HepG2 (cell line): ENCODE results near the gene WIPF2. TPM values are rescaled to one million over a fixed set of nuclear protein-coding genes. Genes with fewer than 3 reads are reported as not detected.

Experiments used
- ATAC-seq: fragments of 200-7000 bp; cut with Tn5 transposase; 3 replicates; pipeline ENCODE4 v1.9.1; 2020; ENCODE audit warnings: mild to moderate bottlenecking, moderate library complexity
- BruUV-seq: library from RNA; stranded (reverse); fragments of 400-500 nt; replicated peaks from 2 replicates; lab custom pipeline; 2021; lab: Mats Ljungman, UMichigan
- CTCF ChIA-PET: fragments of 300-600 bp; formaldehyde crosslinking; extraction: SDS; loops from one replicate; lab custom pipeline; 2021; ENCODE audit warnings: low total read pairs, inconsistent platforms, low intra/inter-chr PET ratio; lab: Yijun Ruan, JAX
- POLR2A ChIA-PET: fragments of 350-600 bp; sonication (Branson Sonifier 250); formaldehyde crosslinking; loops from one replicate; lab custom pipeline; 2020; ENCODE audit warnings: antibody characterized with exemption, inconsistent platforms; lab: Yijun Ruan, JAX
- DNase-seq: peaks from one replicate; pipeline ENCODE4 v3.0.0-alpha.2; 2015; ENCODE audit warnings: low spot score
- FAIRE-seq: peaks from 3 replicates; lab custom pipeline; 2011; peaks lifted over from hg19 to GRCh38; lab: Jason Lieb, UNC
- H2AFZ ChIP-seq: one replicate; pipeline ENCODE4 v1.6.1; 2011; ENCODE audit warnings: low read length, inconsistent platforms
- H3K27ac ChIP-seq: fragments of 300-600 bp; 3 replicates; pipeline ENCODE4 v1.8.0; 2011; ENCODE audit warnings: mixed run types, mild to moderate bottlenecking, mixed read lengths, low read length, inconsistent platforms; ENCODE audit not compliant: insufficient read depth; ENCODE audit errors: extremely low read length
- H3K27me3 ChIP-seq, 2 experiments: fragments of 200-600 bp in 1 of 2; 2 replicates in 1 of 2; 3 replicates in 1 of 2; pipeline versions ENCODE4 v1.6.0 to v1.8.0; 2011; ENCODE audit warnings: low read length in 2 of 2, mild to moderate bottlenecking in 2 of 2, moderate library complexity in 2 of 2, inconsistent platforms in 1 of 2; ENCODE audit not compliant: insufficient read depth in 2 of 2, control insufficient read depth in 1 of 2
- H3K36me3 ChIP-seq, 2 experiments: fragments of 200-600 bp in 1 of 2; replicated peaks in 1 of 2; 2 replicates in 1 of 2; 3 replicates in 1 of 2; pipeline versions ENCODE4 v1.5.1 to v1.8.0; 2011; ENCODE audit warnings: low read length in 2 of 2, inconsistent platforms in 1 of 2; ENCODE audit not compliant: insufficient read depth in 2 of 2, control insufficient read depth in 1 of 2
- H3K4me1 ChIP-seq: 2 replicates; pipeline ENCODE4 v1.5.1; 2012; ENCODE audit warnings: low read length, inconsistent platforms; ENCODE audit not compliant: insufficient read depth
- H3K4me2 ChIP-seq: 2 replicates; pipeline ENCODE4 v1.6.0; 2011; ENCODE audit warnings: low read depth, low read length, inconsistent platforms
- H3K4me3 ChIP-seq, 3 experiments: fragments of 200-600 bp in 1 of 3; sonication (generic), shearing (Covaris generic) in 1 of 3; replicated peaks in 1 of 3; 2 replicates each; pipeline ENCODE4 v1.5.1; 2011 to 2016; ENCODE audit warnings: low read length in 3 of 3, inconsistent platforms in 2 of 3, low read depth in 2 of 3, mild to moderate bottlenecking in 2 of 3, control low read depth in 1 of 3, mixed read lengths in 1 of 3; ENCODE audit not compliant: insufficient read depth in 1 of 3
- H3K79me2 ChIP-seq: one replicate; pipeline ENCODE4 v1.6.1; 2011; ENCODE audit warnings: low read length, inconsistent platforms; ENCODE audit not compliant: insufficient read depth
- H3K9ac ChIP-seq: 2 replicates; pipeline ENCODE4 v1.6.0; 2011; ENCODE audit warnings: mild to moderate bottlenecking, low read depth, low read length, inconsistent platforms; ENCODE audit not compliant: insufficient read depth
- H3K9me3 ChIP-seq: 2 replicates; pipeline ENCODE4 v1.5.1; 2012; ENCODE audit warnings: mild to moderate bottlenecking, low read length
- H4K20me1 ChIP-seq: 2 replicates; pipeline ENCODE4 v1.6.0; 2011; ENCODE audit warnings: inconsistent platforms, mild to moderate bottlenecking, low read length, moderate library complexity; ENCODE audit not compliant: insufficient read depth
- NFKBIZ ChIP-seq: IDR thresholded peaks from 2 replicates; pipeline ENCODE4 v1.6.1; 2018; ENCODE audit warnings: missing genetic modification reagents, missing compliant biosample characterization
- REL ChIP-seq: sonication (generic); formaldehyde crosslinking; conservative IDR thresholded peaks from 2 replicates; pipeline ENCODE4 v1.8.0; 2022; ENCODE audit warnings: mild to moderate bottlenecking, missing genetic modification reagents, moderate library complexity
- SATB2 ChIP-seq: sonication (generic); formaldehyde crosslinking; IDR thresholded peaks from 2 replicates; pipeline ENCODE4 v1.5.0; 2020; ENCODE audit warnings: missing genetic modification reagents
- ZFP62 ChIP-seq: sonication (generic); formaldehyde crosslinking; IDR thresholded peaks from 2 replicates; pipeline ENCODE4 v1.4.0; 2020; ENCODE audit warnings: missing genetic modification reagents
- ZNF652 ChIP-seq: IDR thresholded peaks from 2 replicates; pipeline ENCODE4 v1.6.1; 2016; ENCODE audit warnings: low read depth, borderline replicate concordance
- ZNF687 ChIP-seq: sonication (generic); formaldehyde crosslinking; IDR thresholded peaks from 2 replicates; pipeline ENCODE4 v1.5.1; 2020; ENCODE audit warnings: mild to moderate bottlenecking, missing genetic modification reagents, moderate library complexity
- WGBS: methylation state at CpG from one replicate; pipeline ENCODE4 v1.1.6; 2017; ENCODE audit warnings: low lambda C conversion rate; 5-methylcytosine and 5-hydroxymethylcytosine counted together
- in situ Hi-C: cut with HindIII; loops from 2 replicates; pipeline ENCODE4 v1.10.0; 2017; ENCODE audit warnings: low pct_unique_long_range_greater_than_20kb; ENCODE audit not compliant: extremely low pct_ligation_motif_present
- intact Hi-C: fragments of 100-400 bp; cut with micrococcal nuclease; formaldehyde crosslinking; loops from one replicate; pipeline ENCODE4 v1.10.0; 2022; ENCODE audit not compliant: unreplicated experiment
- polyA plus RNA-seq, 8 experiments: library from polyadenylated mRNA; depleted of rRNA in 3 of 8; stranded (reverse) in 7 of 8; unstranded in 1 of 8; fragments of >200 nt; fragmentation: Illumina TruSeq in 4 of 8; extraction: Trizol in 4 of 8; gene quantifications; 2 replicates each; pipeline versions ENCODE4 v1.2.1 to v1.2.3, GENCODE V29; 2011 to 2016; ENCODE audit warnings: low read depth in 4 of 8, missing spikeins in 1 of 8, mixed read lengths in 1 of 8; ENCODE audit not compliant: insufficient read depth in 1 of 8
- total RNA-seq, 5 experiments: library from RNA; depleted of rRNA; stranded (reverse); fragments of >200 nt; fragmentation: Illumina TruSeq; extraction: Trizol; gene quantifications; 2 replicates each; pipeline ENCODE4 v1.2.3, GENCODE V29; 2016; ENCODE audit warnings: low read depth in 1 of 5

Gene WIPF2
- total and polyA plus RNA-seq, 2 of the 13 experiments (the other 11 are each of a cell fraction or from before 2014, with no cell fraction given), result 7.2 to 10.8 TPM

GRCh38 chr17:40179923-40180659 is 39.0 kb upstream of the WIPF2 start (continued):
- TF ChIP-seq SATB2 (CRISPR knock-in tag), result no peak
- TF ChIP-seq NFKBIZ (CRISPR knock-in tag), result no peak

GRCh38 chr17:40180694-40181093 is 38.4 kb upstream of the WIPF2 start:
- peaks cover 13 to 14% of the 10 kb centered on the region in 2 experiments; a peak in 4 of 5 replicates for H3K36me3 ChIP-seq
- H3K79me2 ChIP-seq, result no peaks in the 10 kb centered on the region
- no peak overlapping the region for H3K4me2 ChIP-seq
- no peak overlapping the region for H3K9ac ChIP-seq
- TF ChIP-seq ZNF687 (peak; percentile 19; the same call in 1 of the 2 replicates), SATB2 (CRISPR knock-in tag) (no peak), ZNF652 (CRISPR knock-in tag) (peak; percentile 51), REL (no peak), ZFP62 (CRISPR knock-in tag) (no peak)
- FAIRE-seq (no peak), ATAC-seq (peak; percentile 16), DNase-seq (no peak)
- WGBS, result 53% methylated on average over 5 of the region's 5 CpGs
- H3K27ac ChIP-seq, result no peak overlapping the region
- no peaks in the 10 kb centered on the region for H3K27me3 ChIP-seq
- H3K4me1 ChIP-seq, result peaks cover 21% of the 10 kb centered on the region
- H3K9me3 ChIP-seq, result no peaks in the 10 kb centered on the region
- POLR2A ChIA-PET, result no interaction called here
- no peak overlapping the region for H2AFZ ChIP-seq
- BruUV-seq, result no TSS peak
- CTCF ChIA-PET, result no interaction called here
- in situ Hi-C loops (no loop called here), intact Hi-C loops (no loop called here)
- H4K20me1 ChIP-seq, result no peaks in the 10 kb centered on the region
- no peak overlapping the region for H3K4me3 ChIP-seq
